RKO (cell line): Measurements from ENCODE around the gene ABI3BP.

ENCODE experiments used
- DNase-seq: peaks from one replicate; pipeline ENCODE4 v3.0.0-alpha.2; 2016; ENCODE audit warnings: low spot score

The ABI3BP gene

DNA sequence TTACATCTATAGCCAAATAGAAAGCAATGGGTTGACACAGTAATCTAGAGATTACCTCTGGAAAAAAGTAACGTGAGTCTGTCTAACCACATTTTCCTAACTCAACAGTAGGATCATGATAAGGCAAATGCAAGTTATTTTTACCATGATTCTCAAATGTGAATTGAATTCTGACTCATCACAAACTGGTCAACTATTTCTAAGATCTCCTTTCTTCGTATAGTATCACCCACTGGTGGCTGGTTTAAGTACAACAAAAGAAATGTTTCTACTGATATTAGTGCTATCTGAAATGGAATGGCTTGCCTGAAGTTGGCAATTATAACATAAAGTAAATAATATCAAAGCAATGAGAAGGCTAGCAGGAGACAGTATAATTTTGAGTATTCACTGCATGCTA, 102.2 kb downstream of the ABI3BP start:
- peak; percentile 30 for DNase-seq

- DNase-seq, result no peak
Measured at GRCh38 chr3:100888881-100889280, 104.3 kb downstream of the ABI3BP start.

DNA sequence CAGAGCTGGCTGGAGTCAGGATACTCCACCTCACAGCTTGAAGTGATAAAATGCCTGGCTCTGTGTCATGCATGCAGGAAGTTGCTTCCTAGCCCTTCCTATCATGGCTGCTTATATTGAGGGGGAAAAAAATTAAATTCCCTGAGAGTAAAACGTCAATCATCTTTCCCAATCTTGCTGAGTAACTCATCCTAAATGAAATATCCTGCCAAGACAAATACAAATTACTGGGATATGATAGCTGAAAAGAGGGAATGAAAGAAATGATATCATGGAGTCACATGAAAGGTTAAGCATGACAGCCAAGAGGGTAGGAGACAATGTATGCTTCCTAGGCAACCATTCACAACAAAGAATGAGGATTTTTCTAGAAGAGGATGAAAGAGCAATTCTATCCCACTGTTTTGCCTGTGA, 110.6 kb downstream of the ABI3BP start:
- no peak for DNase-seq

DNA sequence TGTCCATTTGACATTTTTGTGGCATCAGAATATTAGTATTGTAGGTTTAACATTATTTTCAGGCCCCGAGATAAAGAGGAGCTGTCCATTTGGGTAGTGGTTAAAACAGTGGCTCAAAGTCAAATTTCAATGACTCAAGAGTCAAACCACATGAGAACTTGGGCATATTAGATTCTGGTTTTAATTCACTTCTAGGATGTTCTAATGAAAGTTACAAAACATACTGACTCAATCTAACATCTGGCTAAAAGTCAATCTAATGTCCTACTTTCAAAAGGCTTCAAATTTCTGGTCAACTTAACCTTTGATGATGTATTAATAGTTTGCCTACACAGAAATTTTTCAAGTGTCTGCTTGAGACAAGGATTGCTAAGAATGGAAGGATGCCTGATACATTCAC, 112.4 kb downstream of the ABI3BP start:
- no peak for DNase-seq

GRCh38 chr3:100880072-100880471, 113.1 kb downstream of the ABI3BP start:
- no peak for DNase-seq

- DNase-seq, result no peak
Measured at GRCh38 chr3:100879195-100879810, 113.9 kb downstream of the ABI3BP start.

- DNase-seq, result no peak
Measured at GRCh38 chr3:100877286-100877685, 115.9 kb downstream of the ABI3BP start.

DNA sequence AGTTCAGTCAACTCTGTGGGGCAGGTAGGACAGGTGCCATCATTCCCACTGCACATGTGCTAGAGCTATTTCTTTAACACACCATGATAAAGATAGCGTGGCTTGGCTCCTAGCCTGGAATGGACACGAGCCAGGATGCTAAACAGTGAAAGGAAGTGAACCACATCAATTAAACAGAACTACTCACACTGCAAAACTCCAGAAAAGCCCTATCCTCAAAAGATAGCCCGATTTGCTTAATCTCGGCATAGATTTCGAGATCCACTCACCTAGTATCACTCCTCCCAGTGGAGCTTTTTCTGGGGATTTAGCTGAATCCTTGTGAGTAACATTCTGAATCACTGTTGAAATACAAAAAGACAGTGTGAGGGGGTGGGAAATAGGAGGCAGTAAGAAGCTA, 118.0 kb downstream of the ABI3BP start:
- peak; percentile 40 for DNase-seq

GRCh38 chr3:100873611-100874010, 119.6 kb downstream of the ABI3BP start:
- no peak for DNase-seq

DNA sequence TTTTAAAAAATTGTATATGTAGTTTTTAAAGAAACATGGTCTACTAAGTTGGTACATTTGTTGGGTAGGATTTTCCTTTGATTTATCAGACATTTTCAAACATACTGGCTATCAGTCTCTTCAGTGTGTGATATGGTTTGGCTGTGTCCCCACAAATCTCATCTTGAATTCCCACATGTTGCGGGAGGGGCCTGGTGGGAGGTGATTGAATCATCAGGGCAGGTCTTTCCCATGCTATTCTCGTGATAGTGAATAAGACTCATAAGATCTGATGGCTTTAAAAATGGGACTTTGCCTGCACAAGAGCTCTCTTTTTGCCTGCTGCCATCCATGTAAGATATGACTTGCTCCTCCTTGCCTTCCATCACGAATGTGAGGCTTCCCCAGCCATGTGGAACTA, 121.9 kb downstream of the ABI3BP start:
- DNase-seq, result no peak

DNA sequence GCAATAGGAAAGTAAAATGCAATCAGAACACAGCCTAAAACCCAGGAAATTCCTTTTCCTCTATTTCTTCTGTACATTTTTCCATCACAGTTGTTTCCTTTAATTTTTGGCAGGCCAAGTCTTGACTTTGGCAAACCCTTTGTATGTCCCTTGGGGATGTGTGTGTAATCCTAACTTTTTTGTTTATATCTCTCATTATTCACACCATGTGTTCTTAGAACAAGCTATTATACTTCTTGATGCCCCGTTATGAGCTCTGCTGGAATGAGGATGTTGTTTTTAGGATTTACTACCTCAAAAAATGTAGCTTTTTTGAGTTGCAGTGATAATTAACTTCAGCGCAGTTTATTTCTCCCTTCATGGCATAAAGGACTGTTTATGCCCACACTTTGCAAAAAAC, 123.4 kb downstream of the ABI3BP start:
- no peak for DNase-seq

- DNase-seq, result no peak
Measured at GRCh38 chr3:100868894-100869293, 124.3 kb downstream of the ABI3BP start.

DNA sequence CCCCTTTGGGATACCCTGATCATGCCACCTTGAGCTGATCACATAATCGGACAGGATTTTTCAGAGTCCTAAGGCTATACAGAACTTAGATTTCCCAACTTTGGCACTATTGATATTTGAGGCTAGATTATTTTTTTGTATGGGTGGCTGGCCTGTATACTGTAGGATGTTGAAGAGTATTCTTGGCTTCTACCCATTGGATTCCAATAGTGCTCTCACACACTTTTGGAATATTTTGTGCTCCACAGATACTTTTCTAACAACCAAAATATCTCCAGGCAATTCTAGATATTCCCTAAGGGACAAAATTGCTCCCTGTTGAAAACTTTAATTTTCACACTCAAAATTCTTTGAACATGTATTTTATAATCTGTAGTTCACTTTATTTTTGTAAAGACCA, 125.1 kb downstream of the ABI3BP start:
- DNase-seq, result no peak

DNA sequence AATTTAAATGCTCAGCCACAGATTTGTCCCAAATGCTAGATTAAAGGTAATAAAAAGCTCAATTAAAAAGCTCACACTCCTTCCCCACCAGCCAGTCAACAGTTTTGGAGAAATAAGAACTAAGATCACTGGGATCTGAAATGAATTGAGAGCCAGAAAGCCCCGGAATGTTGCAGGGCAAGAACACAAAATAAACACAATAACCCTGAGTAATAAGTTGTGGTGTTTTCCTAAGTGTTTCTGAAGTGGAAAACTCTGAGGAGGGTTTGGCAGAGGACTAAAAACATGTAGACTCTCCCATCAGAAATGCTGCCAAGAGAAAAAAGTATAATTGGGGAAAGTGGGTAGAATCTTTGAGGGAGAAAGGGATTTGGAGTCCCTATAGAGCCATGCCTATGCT, 127.8 kb downstream of the ABI3BP start:
- DNase-seq, result no peak

DNA sequence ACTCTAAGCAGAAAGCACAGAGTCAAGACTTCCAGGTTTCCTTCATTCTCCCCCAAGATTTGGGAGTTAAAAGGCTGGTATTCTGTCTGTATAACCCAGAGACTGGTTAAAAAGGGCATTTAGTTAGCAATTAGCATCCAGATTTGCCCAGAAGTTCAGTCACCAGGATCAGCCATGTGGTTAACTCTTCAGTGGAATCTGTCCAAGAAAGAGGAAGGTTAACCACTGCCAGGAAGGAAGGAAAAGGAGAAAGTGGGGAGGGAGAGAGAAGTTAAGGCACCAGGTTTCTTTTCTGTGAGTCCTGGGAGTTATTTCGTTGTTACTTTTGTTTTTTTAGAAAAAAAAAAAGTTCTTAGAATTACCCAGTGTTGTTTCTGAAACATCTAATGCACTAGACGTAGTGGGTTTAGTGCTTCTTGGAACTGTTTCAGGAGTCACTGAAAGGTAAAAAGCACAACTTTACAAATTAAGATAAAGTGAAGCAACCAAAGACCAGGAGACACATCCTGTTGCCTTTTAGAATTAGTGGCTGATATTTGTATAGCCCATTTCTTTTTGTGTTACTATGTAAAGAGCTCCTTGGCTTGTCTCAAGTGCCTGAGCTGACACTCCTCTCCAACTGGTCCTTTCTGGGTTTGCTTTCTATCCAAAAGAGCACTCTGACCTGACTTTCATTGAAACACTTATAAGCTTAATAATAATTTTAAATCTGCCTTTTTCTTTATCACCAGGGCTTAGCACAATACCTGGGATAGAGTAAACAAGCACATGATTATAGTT, 128.6 kb downstream of the ABI3BP start:
- no peak for DNase-seq

DNA sequence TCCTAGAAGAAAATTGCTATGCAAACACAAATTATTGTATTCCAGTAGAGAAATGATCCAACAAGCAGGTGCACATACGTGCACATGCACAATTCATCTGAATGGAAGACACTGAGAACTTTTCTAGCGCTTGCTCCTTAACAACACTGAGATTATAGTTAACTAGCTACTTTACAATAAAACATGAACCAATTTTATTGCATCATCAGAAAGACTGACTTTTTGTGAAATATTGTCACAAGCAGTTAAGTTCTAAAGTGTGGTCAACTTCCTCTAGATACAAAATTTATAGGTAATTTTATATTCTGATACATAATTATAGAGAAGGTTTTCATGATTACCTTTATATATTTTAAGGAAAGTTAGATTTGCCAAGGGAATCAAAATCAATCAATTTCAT, 135.4 kb downstream of the ABI3BP start:
- no peak for DNase-seq

DNA sequence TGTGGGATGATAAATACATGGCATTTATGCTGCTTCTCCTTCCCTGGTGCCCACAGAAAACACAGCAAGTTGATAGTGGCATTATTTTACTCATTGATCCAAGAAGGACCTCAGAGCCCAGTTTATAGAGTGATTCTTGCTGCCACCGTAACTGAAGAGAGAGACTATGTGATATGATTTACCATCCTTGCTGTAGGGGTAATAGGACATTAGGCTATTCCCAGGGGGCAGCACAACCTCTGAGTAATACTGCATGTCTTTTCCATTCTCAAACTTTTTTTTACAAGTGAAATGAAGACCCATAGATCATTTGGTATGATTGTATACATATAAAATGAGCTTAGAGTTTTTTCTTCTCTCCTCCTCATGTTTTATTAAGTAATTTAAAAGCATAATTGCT, 136.4 kb downstream of the ABI3BP start:
- DNase-seq, result no peak

GRCh38 chr3:100852840-100853239, 140.4 kb downstream of the ABI3BP start:
- no peak for DNase-seq

GRCh38 chr3:100850701-100851100, 142.5 kb downstream of the ABI3BP start:
- no peak for DNase-seq

DNA sequence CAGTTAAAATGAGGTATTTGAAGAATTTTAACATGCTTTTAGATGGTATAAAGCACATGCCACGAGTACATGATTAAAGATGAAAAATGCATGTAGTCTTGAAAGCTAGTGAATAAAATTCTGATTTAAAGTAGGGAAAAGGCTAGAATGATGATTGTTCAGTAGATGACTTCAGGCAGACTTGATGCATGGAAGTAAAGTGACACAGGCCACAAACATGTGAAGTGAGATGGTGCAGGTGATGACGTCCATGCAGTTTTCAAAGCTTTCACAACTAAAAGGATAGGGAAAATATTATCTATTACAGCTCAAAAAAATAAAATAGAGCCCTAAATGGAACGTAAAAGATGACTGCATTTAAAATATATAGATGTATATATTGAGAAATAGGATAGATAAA, 143.1 kb downstream of the ABI3BP start:
- DNase-seq, result no peak

GRCh38 chr3:100844063-100844936, 148.9 kb downstream of the ABI3BP start:
- no peak for DNase-seq

DNA sequence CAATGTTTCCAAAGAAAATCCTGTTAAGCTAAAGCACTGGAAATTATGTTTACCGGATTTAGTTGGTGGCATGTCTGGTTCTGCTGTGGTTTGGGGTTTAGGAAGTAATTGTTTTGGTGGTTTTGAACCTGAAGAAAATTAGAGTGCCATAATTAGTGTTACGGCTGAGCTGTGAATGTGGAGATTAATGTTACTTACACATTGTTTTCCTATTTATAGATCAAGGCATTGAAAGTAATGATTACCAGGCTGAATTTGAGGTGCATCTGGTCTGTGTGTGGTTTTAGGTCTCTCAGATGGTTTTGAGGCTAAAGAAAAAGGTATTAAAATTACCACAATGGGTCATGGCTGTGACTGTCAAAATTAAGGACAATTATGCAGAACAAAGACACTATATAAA, 155.1 kb downstream of the ABI3BP start:
- DNase-seq, result no peak

DNA sequence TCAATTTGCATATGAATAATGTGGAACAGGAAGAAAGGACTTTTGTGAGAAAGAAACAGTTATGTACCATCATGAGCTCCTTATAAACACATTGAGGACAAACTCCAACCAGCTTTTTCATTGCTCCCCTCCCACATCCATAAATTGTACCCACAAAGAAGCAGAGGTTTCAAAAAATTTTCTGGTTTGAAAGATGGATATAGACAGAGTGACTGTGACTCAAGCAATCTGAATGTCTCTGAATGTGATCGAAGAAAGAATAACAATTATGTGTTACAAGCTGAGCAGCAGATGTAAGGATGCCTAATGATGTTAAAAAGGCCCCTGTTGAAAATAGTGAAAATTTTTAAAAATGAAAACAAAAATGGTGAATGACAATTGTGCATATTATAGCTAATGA, 156.6 kb downstream of the ABI3BP start:
- DNase-seq, result no peak
